Mesenchymal stem cell (in vitro differentiated cells and primary cell): ENCODE results near the gene PCNX2.

Experiments
- DNase-seq: peaks from one replicate; pipeline ENCODE4 v3.0.0-alpha.2; 2013
- H2AFZ ChIP-seq: one replicate; pipeline ENCODE4 v1.6.1; 2013; ENCODE audit warnings: low read depth, mild to moderate bottlenecking, control low read depth, inconsistent platforms, low read length, moderate library complexity
- H2AK5ac ChIP-seq: 2 replicates; pipeline ENCODE4 v1.6.1; 2013; ENCODE audit warnings: low read length, moderate library complexity, mild to moderate bottlenecking, inconsistent platforms; ENCODE audit not compliant: severe bottlenecking
- H2BK120ac ChIP-seq: one replicate; pipeline ENCODE4 v1.6.1; 2013; ENCODE audit warnings: low read depth, mild to moderate bottlenecking, inconsistent platforms, low read length, moderate library complexity
- H2BK12ac ChIP-seq, 2 experiments: one replicate each; pipeline ENCODE4 v1.6.1; 2013; ENCODE audit warnings: inconsistent platforms in 2 of 2, low read length in 2 of 2, mild to moderate bottlenecking in 2 of 2, moderate library complexity in 2 of 2, control low read depth in 1 of 2
- H2BK15ac ChIP-seq: one replicate; pipeline ENCODE4 v1.6.1; 2013; ENCODE audit warnings: mild to moderate bottlenecking, low read depth, inconsistent platforms; ENCODE audit not compliant: poor library complexity, severe bottlenecking
- H2BK5ac ChIP-seq: 2 replicates; pipeline ENCODE4 v1.6.1; 2013; ENCODE audit warnings: low read depth, mild to moderate bottlenecking, low read length, control low read depth, inconsistent platforms; ENCODE audit not compliant: poor library complexity, severe bottlenecking
- H3K14ac ChIP-seq, 2 experiments: one replicate each; pipeline ENCODE4 v1.6.1; 2013; ENCODE audit warnings: inconsistent platforms in 2 of 2, low read length in 2 of 2, control low read depth in 1 of 2, mild to moderate bottlenecking in 1 of 2, moderate library complexity in 1 of 2
- H3K18ac ChIP-seq, 2 experiments: one replicate each; pipeline ENCODE4 v1.6.1; 2013; ENCODE audit warnings: inconsistent platforms in 2 of 2, low read length in 2 of 2, control low read depth in 1 of 2, low read depth in 1 of 2, mild to moderate bottlenecking in 1 of 2
- H3K23ac ChIP-seq, 2 experiments: one replicate each; pipeline ENCODE4 v1.6.1; 2013; ENCODE audit warnings: inconsistent platforms in 2 of 2, low read length in 2 of 2, mild to moderate bottlenecking in 2 of 2, moderate library complexity in 2 of 2, control low read depth in 1 of 2
- H3K27ac ChIP-seq: 2 replicates; pipeline ENCODE4 v1.5.1; 2013; ENCODE audit warnings: mild to moderate bottlenecking, moderate library complexity, low read length, control low read depth, inconsistent platforms; ENCODE audit not compliant: poor library complexity, severe bottlenecking
- H3K27me3 ChIP-seq, 2 experiments: 2 replicates each; pipeline versions ENCODE4 v1.6.1 to v1.7.0; 2013; ENCODE audit warnings: low read length in 2 of 2, mild to moderate bottlenecking in 2 of 2, moderate library complexity in 2 of 2, control low read depth in 1 of 2, inconsistent platforms in 1 of 2; ENCODE audit not compliant: control insufficient read depth in 1 of 2, insufficient read depth in 1 of 2
- H3K36me3 ChIP-seq, 2 experiments: 2 replicates each; pipeline versions ENCODE4 v1.6.1 to v1.7.0; 2013; ENCODE audit warnings: low read length in 2 of 2, control low read depth in 1 of 2, inconsistent platforms in 1 of 2, low read depth in 1 of 2, mild to moderate bottlenecking in 1 of 2; ENCODE audit not compliant: insufficient read depth in 2 of 2, control insufficient read depth in 1 of 2
- H3K4ac ChIP-seq, 2 experiments: one replicate each; pipeline ENCODE4 v1.6.1; 2013; ENCODE audit warnings: inconsistent platforms in 2 of 2, low read length in 2 of 2, mild to moderate bottlenecking in 2 of 2, moderate library complexity in 2 of 2, control low read depth in 1 of 2, low read depth in 1 of 2
- H3K4me1 ChIP-seq: 2 replicates; pipeline ENCODE4 v1.6.1; 2013; ENCODE audit warnings: low read depth, low read length, control low read depth; ENCODE audit not compliant: control insufficient read depth, insufficient read depth
- H3K4me2 ChIP-seq: 2 replicates; pipeline ENCODE4 v1.6.1; 2013; ENCODE audit warnings: low read length, mild to moderate bottlenecking, inconsistent platforms; ENCODE audit not compliant: poor library complexity, severe bottlenecking
- H3K4me3 ChIP-seq, 2 experiments: 2 replicates each; pipeline versions ENCODE4 v1.5.1 to v1.7.0; 2013; ENCODE audit warnings: low read length in 2 of 2, mild to moderate bottlenecking in 2 of 2, control low read depth in 1 of 2, low read depth in 1 of 2; ENCODE audit not compliant: insufficient read depth in 1 of 2
- H3K79me1 ChIP-seq: replicated peaks from 2 replicates; pipeline ENCODE4 v1.6.1; 2013; ENCODE audit warnings: mild to moderate bottlenecking, control low read depth, low read length, inconsistent platforms; ENCODE audit not compliant: poor library complexity, severe bottlenecking
- H3K9ac ChIP-seq: 2 replicates; pipeline ENCODE4 v1.7.0; 2013; ENCODE audit warnings: mild to moderate bottlenecking, low read length, moderate library complexity
- H3K9me3 ChIP-seq: 2 replicates; pipeline ENCODE4 v1.7.0; 2013; ENCODE audit warnings: mild to moderate bottlenecking, low read length; ENCODE audit not compliant: control insufficient read depth
- H4K8ac ChIP-seq: one replicate; pipeline ENCODE4 v1.6.1; 2013; ENCODE audit warnings: inconsistent platforms, mild to moderate bottlenecking, low read length, moderate library complexity
- H4K91ac ChIP-seq: one replicate; pipeline ENCODE4 v1.6.1; 2013; ENCODE audit warnings: mild to moderate bottlenecking, low read length, inconsistent platforms
- WGBS: methylation state at CpG from one replicate; pipeline ENCODE4 v1.1.7; 2013; ENCODE audit warnings: mixed read lengths; 5-methylcytosine and 5-hydroxymethylcytosine counted together

Gene PCNX2

DNA sequence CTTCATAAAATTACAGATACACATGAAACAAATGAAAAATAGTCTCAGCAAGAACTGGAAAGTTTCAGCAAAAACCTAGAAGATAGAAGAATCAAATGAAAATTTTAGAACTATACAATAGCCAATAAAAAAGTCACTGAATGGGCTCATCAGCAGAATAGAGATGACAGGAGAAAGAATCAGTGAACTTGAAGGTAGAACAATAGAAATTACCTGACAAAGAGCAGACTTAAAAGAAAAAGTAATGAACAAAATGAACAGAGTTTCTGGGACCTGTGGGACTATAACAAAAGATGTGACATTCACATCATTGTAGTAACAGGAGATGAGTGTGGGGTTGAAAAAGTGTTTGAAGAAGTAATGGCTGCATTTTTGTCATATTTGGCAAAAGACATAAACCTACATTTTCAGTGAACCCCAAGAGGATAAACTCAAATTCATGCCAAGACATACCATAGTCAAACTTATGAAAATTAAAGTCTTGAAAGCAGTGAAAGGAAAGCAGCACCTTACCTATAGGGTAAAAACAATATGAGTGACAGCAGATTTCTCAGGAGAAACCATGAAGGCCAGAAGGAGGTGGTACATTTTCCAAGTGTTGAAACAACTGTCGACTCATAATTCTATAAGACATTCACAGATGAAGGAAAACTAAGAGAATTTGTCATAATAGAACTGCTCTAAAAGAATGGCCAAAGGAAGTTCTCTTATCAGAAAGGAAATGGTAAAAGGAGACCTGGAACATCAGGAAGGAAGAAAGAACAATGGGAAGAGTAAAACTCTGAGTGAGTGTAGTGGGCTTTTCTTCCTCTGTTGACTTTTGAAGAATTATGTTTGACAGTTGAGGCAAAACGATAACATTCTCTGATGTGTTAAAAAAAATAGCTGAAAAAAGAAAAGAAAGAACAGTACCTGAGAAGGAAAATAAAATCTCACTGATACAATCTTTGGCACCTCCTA is 321.6 kb downstream of the PCNX2 start:
- H3K23ac ChIP-seq = no peak overlapping the region
- H3K27me3 ChIP-seq = no peaks in the 10 kb centered on the region
- H2BK5ac ChIP-seq = no peak overlapping the region
- H3K4me2 ChIP-seq = no peak overlapping the region
- H3K14ac ChIP-seq = no peak overlapping the region
- H3K4ac ChIP-seq = no peak overlapping the region
- H3K4me3 ChIP-seq = no peak overlapping the region
- no peak overlapping the region for H2AK5ac ChIP-seq
- H2AFZ ChIP-seq = no peak overlapping the region
- no peak for DNase-seq
- H2BK15ac ChIP-seq = no peak overlapping the region
- H3K36me3 ChIP-seq = peaks cover 46 to 76% of the 10 kb centered on the region in 2 experiments
- WGBS = no CpG with 5 or more reads among the region's 2 CpGs
- H4K91ac ChIP-seq = no peak overlapping the region
- no peak overlapping the region for H4K8ac ChIP-seq
- peaks cover 2% of the 10 kb centered on the region for H3K4me1 ChIP-seq
- no peak overlapping the region for H2BK12ac ChIP-seq
- peaks cover 24% of the 10 kb centered on the region for H3K79me1 ChIP-seq
- no peak overlapping the region for H3K27ac ChIP-seq
- H3K18ac ChIP-seq = no peak overlapping the region
- no peak overlapping the region for H3K9ac ChIP-seq
- no peak overlapping the region for H2BK120ac ChIP-seq
- peaks cover 34% of the 10 kb centered on the region for H3K9me3 ChIP-seq

DNA sequence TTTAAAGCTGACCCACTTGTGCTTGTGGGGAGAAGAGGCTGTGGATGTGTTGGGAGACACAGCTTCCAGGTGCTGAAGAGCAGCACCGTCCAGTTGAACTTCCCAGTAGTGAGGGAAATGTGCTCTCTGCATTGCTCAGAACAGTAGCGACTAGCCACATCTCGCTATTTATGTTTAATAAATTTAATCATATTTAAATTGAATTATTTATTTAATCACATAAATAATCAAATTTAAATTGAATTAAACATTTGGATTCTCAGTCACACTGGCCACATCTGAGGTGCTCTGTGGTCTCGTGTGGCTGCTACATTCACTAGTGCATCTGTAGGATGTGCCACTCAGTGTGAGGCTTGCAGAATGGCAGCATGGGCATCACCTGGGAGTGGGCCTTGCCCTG is 325.0 kb downstream of the PCNX2 start:
- no peak overlapping the region for H2BK5ac ChIP-seq
- H2AK5ac ChIP-seq = no peak overlapping the region
- H2AFZ ChIP-seq = no peak overlapping the region
- no peak overlapping the region for H3K9ac ChIP-seq
- peaks cover 42% of the 10 kb centered on the region for H3K79me1 ChIP-seq
- no peak overlapping the region for H3K18ac ChIP-seq
- peaks cover 46 to 75% of the 10 kb centered on the region in 2 experiments for H3K36me3 ChIP-seq
- H3K4me3 ChIP-seq = no peak overlapping the region
- peaks cover 5% of the 10 kb centered on the region for H3K4me1 ChIP-seq
- H3K23ac ChIP-seq = no peak overlapping the region
- H2BK15ac ChIP-seq = no peak overlapping the region
- DNase-seq = no peak
- peaks cover 34% of the 10 kb centered on the region for H3K9me3 ChIP-seq
- no peak overlapping the region for H3K14ac ChIP-seq
- H4K8ac ChIP-seq = no peak overlapping the region
- no peak overlapping the region for H3K4me2 ChIP-seq
- no peak overlapping the region for H3K27ac ChIP-seq
- no peak overlapping the region for H3K4ac ChIP-seq
- no peak overlapping the region for H2BK12ac ChIP-seq
- H4K91ac ChIP-seq = no peak overlapping the region
- H3K27me3 ChIP-seq = no peaks in the 10 kb centered on the region
- no peak overlapping the region for H2BK120ac ChIP-seq
- WGBS = 86% methylated on average over 2 of the region's 4 CpGs

DNA sequence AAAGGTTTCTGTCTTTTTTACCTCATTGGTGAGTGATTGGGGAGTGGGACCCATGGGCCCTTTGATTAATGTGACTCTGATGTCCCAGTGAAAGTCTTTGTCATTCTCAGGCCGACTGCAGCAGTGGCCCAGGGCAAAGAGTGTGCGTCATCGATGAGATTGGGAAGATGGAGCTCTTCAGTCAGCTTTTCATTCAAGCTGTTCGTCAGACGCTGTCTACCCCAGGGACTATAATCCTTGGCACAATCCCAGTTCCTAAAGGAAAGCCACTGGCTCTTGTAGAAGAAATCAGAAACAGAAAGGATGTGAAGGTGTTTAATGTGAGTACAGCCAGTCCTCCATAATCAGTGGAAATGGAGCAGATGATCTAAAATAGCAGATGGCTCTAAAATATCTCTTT is 325.7 kb downstream of the PCNX2 start:
- Histone ChIP-seq H3K4me3 (no peak overlapping the region), H2BK5ac (no peak overlapping the region), H3K9ac (no peak overlapping the region), H3K18ac (no peak overlapping the region), H3K4ac (no peak overlapping the region), H3K27me3 (no peaks in the 10 kb centered on the region), H3K4me2 (no peak overlapping the region), H3K14ac (no peak overlapping the region), H3K4me1 (peaks cover 5% of the 10 kb centered on the region), H2BK120ac (no peak overlapping the region), H2AFZ (no peak overlapping the region), H2BK12ac (no peak overlapping the region), H2AK5ac (no peak overlapping the region), H3K23ac (no peak overlapping the region), H3K27ac (no peak overlapping the region), H3K36me3 (peaks cover 50 to 77% of the 10 kb centered on the region in 2 experiments), H3K9me3 (peaks cover 34% of the 10 kb centered on the region), H2BK15ac (no peak overlapping the region), H4K91ac (no peak overlapping the region), H3K79me1 (peaks cover 45% of the 10 kb centered on the region), H4K8ac (no peak overlapping the region)
- 95% methylated on average over 5 of the region's 5 CpGs for WGBS
- no peak for DNase-seq

DNA sequence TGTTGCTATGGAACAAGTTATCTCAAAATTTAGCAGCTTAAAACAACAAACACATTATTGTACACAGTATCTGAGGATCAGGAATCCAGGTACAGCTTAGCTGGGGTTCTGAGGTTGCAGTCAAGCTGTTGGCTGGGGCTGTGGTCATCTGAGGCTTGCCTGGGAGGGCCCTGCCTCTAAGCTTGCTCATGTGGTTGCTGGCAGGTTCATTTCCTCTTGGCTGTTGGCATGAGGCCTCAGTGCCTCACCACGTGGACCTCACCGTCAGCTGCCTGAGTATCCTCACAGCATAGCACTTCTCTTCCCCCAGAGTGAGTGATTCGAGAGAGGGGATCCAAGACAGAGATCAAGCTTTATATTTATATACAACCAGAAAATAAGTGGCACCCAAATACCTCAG is 326.6 kb downstream of the PCNX2 start:
- Histone ChIP-seq H3K79me1 (peaks cover 44% of the 10 kb centered on the region), H2BK120ac (no peak overlapping the region), H3K4me3 (no peak overlapping the region), H3K27me3 (no peaks in the 10 kb centered on the region), H4K8ac (peak overlapping the region; percentile 12), H2AK5ac (no peak overlapping the region), H3K27ac (no peak overlapping the region), H4K91ac (no peak overlapping the region), H3K4ac (no peak overlapping the region), H3K14ac (no peak overlapping the region), H2BK15ac (no peak overlapping the region), H3K9ac (no peak overlapping the region), H2BK12ac (no peak overlapping the region), H2AFZ (no peak overlapping the region), H3K4me2 (no peak overlapping the region), H3K18ac (no peak overlapping the region), H2BK5ac (no peak overlapping the region), H3K9me3 (peaks cover 27% of the 10 kb centered on the region), H3K36me3 (peaks cover 50 to 72% of the 10 kb centered on the region in 2 experiments), H3K4me1 (peaks cover 5% of the 10 kb centered on the region), H3K23ac (no peak overlapping the region)
- 86% methylated on average over 3 of the region's 3 CpGs for WGBS
- no peak for DNase-seq
